Peyer's patch (tissue), 4 donors: ENCODE measurements around the gene TCF7.

Experiments
- CTCF ChIP-seq, 6 experiments: fragments of 450-650 bp in 4 of 6; fragments of 200-600 bp in 2 of 6; sonication (generic) in 1 of 6; IDR thresholded peaks; one replicate each; pipeline ENCODE4 v1.5.1; 2017 to 2019; ENCODE audit warnings: antibody characterized with exemption in 6 of 6, mild to moderate bottlenecking in 3 of 6, moderate library complexity in 1 of 6
- POLR2A ChIP-seq, 2 donors: fragments of 450-650 bp; IDR thresholded peaks; one replicate each; pipeline ENCODE4 v1.5.1; 2017; ENCODE audit warnings: antibody characterized with exemption in 2 of 2, mild to moderate bottlenecking in 2 of 2, moderate library complexity in 2 of 2

GRCh38 chr5:134090522-134090921 lies 24.0 kb upstream of the TCF7 start:
- TF ChIP-seq CTCF (IDR thresholded peaks at IDR 0.05) (no peak), POLR2A (IDR thresholded peaks at IDR 0.05) (no peak)
